GM18951 (cell line): ENCODE data around the gene C22orf39.

ENCODE experiments used
- POLR2A ChIP-seq: IDR thresholded peaks from 4 replicates; pipeline ENCODE4 v1.6.1; 2011; ENCODE audit warnings: mild to moderate bottlenecking; ENCODE audit not compliant: insufficient read length, insufficient read depth; ENCODE audit errors: extremely low read depth
- in situ Hi-C: fragments of 300-500 bp; cut with MboI; formaldehyde crosslinking; loops from one replicate; pipeline ENCODE4 v1.12.0; 2022; ENCODE audit warnings: low sequenced_read_pairs, mixed read lengths, inconsistent platforms; ENCODE audit not compliant: unreplicated experiment

C22orf39 gene

GRCh38 chr22:19466848-19467752 is 19.6 kb upstream of the C22orf39 start:
- no peak for TF ChIP-seq POLR2A
- in situ Hi-C loops = no loop called here

DNA sequence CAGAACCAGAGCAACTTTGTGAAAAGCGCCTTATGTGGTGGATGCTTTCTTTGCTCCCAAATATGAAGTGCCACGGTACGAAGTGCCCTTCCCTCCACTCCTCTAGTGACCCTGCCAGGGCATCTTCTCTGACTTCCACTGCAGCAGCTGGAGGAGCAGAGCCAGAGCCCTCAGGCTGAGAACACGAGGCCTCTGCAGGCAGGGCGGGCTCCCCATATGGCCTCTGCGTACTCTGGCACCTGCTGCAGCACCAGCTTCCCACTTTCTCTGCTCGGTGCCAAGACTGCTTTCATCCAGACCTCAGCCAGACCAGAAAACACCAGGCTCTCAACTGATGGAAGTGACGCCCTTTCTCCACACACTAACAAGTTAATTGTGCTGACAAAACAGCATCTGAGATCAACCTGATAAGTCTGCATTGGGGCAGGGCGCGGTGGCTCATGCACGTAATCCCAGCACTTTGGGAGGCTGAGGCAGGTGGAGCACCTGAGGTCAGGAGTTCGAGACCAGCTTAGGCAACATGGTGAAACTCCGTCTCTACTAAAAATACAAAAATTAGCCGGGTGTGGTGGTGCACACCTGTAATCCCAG is 18.7 kb upstream of the C22orf39 start:
- no peak for TF ChIP-seq POLR2A
- in situ Hi-C loops = no loop called here

GRCh38 chr22:19464975-19465374 is 17.5 kb upstream of the C22orf39 start:
- no peak for TF ChIP-seq POLR2A
- in situ Hi-C loops = no loop called here

DNA sequence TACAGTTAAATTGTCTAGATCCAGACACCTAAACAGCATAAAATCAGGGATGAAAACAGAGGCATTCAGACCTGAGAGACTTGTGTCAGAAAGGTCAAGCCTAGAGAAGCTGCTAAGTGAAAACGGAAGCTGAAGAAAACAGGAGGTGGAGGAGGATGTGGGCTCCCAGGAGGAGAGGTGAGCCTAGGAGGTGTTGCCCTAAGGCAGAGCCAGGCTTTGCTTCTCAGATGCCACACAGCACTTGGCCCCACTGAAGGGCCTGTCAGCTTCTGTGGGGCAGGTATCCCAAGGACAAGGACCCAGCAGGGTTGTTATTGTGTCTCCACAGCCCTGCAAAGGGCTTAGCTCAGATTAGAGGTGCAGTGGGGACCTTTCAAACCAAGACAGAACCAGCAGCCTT is 17.0 kb upstream of the C22orf39 start:
- no peak for TF ChIP-seq POLR2A
- in situ Hi-C loops = no loop called here

- no peak for TF ChIP-seq POLR2A
- in situ Hi-C loops = no loop called here
These were observed 16.3 kb upstream of the C22orf39 start for GRCh38 chr22:19463491-19464469.

DNA sequence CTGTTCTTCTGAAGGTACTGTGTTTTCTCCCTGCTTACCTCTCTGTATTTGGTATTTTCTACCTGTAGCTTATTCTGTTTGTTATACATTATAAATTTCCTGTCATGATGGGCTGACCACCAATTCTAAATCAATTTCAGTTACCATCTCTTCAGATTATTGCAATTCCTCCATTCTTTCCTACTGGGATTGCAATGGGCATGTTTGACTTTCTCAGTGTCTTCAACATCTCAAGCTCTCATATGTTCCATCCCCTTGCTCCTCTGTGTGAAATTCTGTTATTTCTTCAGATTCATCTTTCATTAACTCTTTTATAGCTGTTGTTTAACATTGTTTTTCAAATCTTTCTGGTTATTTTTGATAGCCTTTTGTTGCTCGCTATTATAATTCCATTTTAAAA is 15.5 kb upstream of the C22orf39 start:
- no peak for TF ChIP-seq POLR2A
- in situ Hi-C loops = no loop called here

- TF ChIP-seq POLR2A = no peak
- in situ Hi-C loops = no loop called here
These were observed 14.0 kb upstream of the C22orf39 start for GRCh38 chr22:19461506-19461905.

- TF ChIP-seq POLR2A = no peak
- in situ Hi-C loops = no loop called here
These were observed 12.5 kb upstream of the C22orf39 start for GRCh38 chr22:19460036-19460435.

- no peak for TF ChIP-seq POLR2A
- in situ Hi-C loops = no loop called here
These were observed 10.4 kb upstream of the C22orf39 start for GRCh38 chr22:19457828-19458428.

DNA sequence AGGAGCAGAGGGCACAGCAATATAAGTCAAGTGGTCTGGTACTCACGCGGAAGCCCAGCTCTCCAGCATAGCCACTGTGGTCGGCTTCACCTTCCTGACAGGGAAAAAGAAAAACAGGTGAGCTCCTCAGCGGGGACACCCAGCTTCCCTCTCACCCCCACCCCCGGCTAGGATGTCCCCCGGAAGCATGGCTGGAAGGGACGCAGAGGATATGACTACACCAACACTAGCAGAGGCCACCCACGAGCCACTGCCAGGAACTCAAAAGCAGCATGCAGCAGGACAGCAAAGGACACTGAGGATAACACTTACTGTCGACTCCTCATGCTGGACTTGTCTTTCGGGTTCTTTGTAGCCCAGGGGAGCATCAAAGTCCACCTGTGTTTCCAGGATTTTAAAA is 9.0 kb upstream of the C22orf39 start:
- in situ Hi-C loops = no loop called here
- no peak for TF ChIP-seq POLR2A

DNA sequence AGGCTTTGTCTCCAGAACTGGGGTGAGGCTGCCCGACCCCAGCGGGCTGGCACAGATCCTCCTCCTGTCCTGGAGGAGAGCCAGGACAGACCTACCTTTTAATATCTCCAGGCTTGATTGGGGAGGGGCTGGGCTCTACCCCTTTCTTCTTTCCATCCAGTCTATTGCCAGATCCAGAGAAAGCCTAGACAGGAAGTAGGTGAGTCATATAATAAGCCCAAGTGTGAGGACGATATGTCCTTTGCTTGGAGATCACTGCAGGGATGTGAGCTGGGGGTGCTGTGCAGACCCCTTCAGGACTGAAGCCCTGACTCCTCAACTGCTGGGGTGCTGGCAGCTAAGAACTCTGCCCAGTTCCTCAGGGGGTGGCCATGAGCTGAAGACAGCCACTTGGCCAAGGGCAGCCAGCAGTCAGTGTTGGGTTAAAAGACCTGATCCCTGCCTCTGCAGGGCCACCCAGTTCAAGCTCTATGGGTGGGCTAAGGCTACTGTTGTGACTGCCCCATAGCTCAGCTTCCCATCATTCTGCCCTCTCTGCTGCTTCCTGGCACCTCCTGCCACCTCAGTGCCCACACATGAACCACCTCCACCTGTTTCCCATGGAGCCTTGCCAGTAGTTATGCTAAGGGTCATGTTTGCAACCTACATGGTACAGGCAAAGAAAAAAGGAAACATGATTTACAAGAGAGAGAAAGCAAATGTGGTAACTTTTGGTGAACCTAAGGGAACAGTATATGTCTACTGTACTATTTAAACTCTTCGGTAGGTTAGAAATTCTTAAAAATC is 8.3 kb upstream of the C22orf39 start:
- in situ Hi-C loops = no loop called here
- TF ChIP-seq POLR2A = no peak

- in situ Hi-C loops = no loop called here
- no peak for TF ChIP-seq POLR2A
These were observed 7.5 kb upstream of the C22orf39 start for GRCh38 chr22:19455033-19455432.

GRCh38 chr22:19454156-19454555 is 6.6 kb upstream of the C22orf39 start:
- in situ Hi-C loops = no loop called here
- TF ChIP-seq POLR2A = no peak
